GM19324 (cell line): ENCODE data around the gene ARFGEF2.

Source experiments
- ATAC-seq: cut with Tn5 transposase; IDR thresholded peaks from one replicate; pipeline ENCODE4 v1.9.1; 2021; ENCODE audit warnings: mild to moderate bottlenecking, moderate library complexity; ENCODE audit not compliant: unreplicated experiment, low FRiP score

Gene ARFGEF2

DNA sequence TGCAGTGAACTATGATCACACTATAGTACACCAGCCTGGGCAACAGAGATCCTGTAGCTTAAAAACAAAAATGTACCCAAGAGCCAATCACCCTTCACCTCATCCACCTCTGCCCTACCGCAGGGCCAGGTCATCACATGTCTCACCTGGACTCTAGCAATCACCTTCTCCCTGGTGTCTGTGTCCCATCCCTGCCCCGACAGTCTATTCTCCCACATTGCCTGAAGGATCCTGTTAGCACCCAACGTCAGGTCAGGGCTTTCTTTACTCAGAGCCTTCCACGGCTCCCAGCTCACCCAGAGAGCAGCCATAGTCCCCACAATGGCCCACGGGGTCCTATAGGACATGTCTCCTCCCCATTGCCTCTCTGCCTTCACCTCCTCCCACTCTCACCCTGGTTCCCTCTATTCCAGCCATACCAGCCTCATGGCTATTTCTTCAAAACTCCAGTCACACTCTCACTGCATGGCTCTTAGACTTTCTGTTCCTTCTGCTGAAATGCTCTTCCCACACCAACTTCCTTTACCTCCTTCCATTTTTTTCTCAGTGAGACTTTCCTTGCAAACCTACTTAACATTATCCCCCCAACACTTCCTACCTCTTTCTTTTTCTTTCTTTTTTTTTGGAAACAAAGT, 22.5 kb upstream of the ARFGEF2 start:
- ATAC-seq = no peak

DNA sequence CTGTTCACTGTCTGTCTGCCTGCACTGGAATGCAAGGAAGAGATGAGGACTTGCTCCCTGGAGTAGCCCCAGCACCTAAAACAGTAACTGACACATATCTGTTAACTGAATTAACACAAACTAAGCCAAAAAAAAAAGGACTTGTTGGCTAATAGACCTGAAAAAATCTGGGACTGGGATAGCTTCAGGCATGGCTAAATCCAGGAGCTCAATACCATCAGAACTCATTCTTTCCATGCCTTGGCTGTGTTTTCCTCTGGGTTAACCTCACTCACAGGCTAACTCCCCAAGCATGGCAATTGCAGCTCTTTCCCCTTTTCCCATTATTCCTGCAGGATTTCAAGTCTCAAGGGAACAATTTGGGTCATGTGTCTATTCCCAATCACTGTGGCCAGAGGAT, 21.6 kb upstream of the ARFGEF2 start:
- ATAC-seq = no peak

DNA sequence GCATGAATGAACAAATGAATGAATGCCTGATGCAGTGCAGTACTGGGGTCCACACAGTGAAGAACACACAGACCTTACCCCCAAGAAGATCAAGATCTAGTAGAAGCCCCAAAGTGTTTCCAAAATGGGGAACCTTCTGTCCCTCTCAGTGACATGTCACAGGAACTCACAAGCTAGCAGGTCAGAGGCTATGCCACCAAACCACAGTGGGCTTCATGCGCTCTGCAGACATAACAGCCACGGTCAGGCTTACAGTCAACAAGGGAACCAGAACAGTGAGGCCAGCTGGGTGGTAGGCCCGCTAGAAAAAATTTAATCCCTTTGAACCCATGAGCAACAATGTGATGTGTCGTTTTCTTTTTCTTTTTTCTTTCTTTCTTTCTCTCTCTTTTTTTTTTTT, 20.2 kb upstream of the ARFGEF2 start:
- ATAC-seq = no peak

DNA sequence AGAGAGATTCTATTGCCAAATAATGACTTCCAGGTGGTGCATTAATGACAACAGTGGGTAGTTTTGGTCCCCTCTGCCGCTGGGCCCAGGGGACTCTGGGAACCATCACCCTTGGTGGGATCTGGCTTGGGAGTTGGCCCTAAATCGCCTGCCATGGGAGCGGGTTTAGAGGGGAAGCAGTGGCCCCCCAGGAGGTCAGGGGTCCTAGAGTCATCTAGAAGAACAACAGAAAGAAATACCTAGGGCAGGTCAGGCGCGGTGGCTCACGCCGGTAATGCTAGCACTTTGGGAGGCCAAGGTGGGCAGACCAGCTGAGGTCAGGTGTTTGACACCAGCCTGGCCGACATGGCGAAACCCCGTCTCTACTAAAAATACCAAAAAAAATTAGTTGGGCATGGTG, 17.8 kb upstream of the ARFGEF2 start:
- ATAC-seq = no peak

DNA sequence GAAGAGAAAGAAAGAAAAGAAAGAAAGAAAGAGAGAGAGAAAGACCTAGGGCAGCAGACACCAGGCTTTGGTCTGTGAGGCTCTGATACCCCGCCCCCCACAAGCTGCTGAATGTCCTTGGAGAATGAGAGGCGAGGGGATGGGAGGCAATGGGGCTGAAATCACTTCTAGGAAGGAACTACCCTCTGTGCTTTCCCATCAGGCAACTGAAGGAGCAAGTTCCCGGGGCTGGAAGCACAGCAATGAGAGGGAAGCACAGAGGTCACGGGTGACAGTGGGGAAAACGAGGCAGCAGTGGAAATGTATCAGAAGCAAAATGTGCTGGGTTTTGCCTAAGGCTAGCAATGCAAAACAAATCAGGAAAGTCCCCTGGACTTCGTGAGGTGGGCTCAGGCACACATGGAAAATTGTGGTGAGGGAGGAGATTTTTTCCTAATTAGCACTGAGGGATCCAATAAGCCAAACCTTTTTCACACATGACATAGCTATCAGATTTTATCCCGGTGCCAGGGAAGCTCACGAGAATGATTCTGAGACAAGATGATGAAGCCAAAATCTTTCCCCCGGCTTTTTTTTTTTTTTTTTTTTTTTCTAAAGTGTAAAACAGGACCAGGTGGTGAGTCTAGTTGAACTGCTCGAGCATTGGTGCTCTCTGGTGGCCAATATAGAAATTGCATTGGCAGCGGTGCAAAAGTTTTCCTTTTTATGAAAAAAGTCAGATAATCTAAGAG, 16.8 kb upstream of the ARFGEF2 start:
- ATAC-seq = no peak

DNA sequence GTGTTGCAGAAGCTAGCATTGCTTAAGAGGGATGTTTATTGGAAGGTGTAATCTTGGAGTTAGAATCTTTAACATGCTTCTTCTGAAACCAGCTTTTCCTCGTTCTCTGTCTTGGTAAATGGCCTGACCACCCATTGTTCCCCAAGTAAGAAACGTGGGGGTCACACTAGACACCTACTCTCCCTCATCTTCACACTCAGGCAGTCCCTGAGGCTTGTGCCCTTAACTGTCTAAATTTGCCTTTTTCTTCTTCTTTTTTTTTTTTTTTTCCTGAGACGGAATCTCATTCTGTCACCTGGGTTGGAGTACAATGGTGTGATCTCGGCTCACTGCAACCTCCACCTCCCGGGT, 16.2 kb upstream of the ARFGEF2 start:
- no peak for ATAC-seq

DNA sequence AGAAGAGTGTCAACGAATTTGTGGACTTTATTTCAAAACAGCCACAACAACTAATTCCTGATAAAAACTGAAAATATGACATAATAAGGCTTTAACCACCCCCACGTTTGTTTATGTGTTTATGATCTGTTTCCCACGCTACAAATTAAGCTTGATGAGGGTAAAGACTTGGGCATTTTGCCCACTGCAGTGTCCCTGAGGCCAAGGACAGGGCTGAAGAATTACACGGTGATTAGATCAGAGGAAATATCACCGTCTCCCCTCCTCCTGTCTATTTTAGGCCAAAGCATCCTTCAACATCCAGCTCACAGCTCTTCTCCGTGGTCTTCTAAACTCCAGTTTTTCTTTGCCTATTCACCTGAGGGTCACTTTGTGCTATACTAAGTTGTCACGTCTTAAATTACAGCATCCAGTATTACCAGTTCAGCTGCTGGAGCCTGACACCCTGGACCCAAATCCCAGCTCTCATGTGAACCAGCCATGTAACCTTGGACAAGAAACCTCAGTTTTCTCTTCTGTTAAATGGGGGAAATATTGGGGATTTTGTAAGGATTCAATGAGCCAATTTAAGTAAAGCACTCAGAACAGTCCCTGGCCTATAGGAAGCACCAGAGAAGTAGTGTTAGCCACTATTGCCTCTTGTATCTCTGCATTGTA, 15.2 kb upstream of the ARFGEF2 start:
- ATAC-seq = no peak

DNA sequence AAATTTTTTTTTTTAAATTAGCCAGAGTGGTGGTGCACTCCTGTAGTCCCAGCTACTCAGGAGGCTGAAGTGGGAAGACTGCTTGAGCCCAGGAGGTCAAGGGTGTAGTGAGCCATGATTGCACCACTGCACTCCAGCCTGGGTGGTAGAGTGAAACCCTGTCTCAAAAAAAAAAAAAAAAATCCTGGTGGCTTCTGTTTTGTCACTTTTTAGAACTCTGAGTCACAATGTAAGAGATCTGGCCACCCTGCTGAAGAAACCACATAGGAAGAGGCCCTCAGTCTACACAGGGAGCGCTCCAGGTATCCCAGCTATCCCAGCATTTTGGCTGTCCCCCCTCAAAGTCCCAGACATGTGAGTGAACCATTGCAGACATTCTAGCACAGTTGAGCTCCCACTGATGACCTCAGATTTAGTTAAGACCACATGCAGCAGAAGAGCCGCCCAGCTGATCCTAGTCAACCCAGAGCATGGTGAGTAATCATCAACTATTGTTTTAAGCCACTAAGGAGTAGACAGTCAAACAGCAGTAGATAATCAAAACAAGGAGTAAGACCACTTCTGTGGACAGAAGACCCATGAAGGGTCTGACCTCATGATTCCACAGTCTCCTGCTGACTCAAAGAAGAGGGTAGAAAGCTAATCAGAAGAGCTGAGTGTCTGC, 12.7 kb upstream of the ARFGEF2 start:
- ATAC-seq = no peak

DNA sequence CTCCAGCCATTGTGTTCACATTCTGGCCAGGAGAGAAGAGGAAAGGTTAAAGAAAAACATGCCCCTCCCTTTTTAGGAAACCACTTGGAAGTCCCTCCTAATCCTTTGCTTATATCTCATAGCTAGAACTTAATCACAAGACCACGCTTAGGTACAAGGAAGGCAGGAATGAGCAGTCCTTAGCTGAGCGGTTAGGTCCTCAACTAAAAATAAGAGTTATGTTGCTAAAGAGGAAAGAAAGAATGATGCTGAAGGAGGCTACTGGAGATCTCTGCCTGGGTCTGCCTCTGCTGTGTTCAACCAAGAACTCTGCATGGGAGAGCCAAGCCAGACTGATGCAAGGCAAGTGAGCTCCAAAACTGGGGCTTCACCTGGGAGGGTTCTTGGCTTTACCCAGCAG, 11.6 kb upstream of the ARFGEF2 start:
- no peak for ATAC-seq

DNA sequence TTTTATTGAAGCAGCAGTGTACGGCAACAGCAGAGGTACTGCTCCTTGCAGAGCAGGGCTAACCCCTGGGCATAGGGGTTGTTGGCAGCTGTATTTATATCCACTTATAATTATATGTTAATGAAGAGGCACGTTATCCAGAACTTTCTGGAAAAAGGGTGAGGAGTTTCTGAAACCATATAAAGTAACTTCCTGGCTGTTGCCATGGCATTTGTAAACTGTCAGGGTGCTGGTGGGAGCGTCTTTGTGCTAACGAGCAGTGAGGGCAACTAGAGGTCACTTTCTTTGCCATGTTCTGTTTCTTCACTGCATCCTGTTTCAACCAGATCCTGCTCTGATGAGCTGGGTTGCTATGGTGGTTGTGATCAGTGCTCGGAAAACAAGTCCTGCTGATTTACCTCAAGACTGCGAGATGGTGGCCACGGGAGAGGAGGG, 11.1 kb upstream of the ARFGEF2 start:
- no peak for ATAC-seq

DNA sequence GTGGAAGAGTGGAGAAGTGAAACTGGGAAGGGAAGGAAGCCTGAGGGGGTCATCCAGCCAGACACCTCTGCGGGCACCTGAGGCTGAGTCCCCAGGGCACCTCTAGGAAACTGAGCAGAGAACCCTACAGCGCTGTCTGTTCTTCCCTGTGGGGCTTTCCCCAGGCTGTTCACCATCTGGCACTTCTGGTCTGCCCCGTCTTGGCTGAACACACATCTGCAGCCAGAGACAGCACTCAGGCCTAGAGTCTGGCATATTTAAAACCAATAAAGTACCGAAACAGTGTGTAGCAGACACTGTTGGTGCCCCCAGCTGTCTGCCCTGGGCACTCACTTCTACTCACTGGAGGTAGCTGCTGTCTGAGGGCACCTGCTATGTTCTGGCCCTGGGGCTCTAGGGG, 9.4 kb upstream of the ARFGEF2 start:
- peak; percentile 86 for ATAC-seq

DNA sequence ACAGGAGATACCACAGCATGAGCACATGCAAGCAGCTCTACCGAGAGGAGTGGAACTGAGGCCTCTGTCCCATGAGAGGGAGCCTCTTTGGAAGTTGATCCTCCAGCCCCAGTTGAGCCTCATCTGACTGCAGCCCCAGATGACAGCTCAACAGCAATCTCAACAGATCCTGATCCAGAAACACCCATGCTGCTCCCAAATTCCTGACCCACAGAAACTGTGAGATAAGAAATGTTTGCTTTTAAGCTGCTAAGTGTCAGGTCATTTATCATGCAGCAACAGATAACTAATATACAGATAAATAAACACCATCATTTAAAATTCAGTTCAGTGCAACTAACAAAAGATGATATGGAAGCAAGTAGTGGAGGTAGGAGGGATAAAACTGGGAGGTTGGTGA, 4.8 kb upstream of the ARFGEF2 start:
- no peak for ATAC-seq

DNA sequence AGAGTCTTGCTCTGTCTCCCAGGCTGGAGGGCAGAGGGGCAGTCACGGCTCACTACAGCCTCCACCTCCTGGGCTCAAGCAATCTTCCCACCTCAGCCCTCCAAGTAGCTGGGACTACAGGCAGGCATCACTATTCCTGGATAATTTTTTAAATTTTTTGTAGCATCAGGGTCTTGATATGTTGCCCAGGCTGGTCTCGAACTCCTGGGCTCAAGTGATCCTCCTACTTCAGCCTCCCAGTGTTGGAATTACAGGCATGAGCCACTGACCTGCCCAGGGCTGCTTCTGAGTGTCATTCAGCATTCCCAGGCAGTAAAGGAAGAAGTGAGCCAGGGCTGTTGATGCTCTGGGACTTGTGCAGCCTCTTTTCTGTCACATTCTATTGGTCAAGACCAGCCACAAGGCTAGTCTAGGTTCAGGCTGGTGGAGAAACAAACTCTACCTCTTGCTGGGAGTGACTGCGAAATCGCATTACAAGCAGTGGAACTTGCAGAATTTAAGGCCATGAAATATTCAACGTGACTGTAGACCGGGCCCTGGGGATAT, 2.1 kb upstream of the ARFGEF2 start:
- ATAC-seq = no peak

DNA sequence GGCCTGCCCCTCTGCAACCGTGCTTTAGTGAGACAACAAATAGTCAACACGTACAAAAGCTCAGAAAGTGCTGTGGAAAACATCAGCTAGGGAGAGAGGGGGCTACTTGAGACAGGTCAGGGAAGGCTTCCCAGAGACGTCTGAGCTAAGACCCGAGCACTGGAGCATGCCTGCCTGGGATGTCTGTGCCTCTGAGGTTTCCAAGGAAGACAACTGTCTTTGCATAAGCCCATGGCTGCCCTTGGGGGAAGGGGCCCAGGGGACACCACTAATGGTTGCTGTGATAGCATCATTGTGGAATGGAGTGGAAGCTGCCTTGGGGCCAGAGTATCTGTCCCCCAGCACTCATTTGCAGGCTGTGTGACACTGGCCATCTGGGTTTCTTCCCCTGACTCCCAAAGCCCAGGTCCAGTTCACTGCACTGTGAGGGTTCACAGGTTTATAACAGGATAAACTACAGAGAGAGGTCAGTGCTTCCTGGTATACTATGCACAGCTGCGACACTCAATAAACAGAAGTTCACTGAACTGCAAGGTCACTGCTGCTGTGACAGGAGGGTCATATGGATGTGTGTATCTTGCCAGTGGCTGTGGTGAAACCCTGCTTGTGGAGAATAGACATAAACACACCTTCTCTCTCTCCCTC, 1.5 kb upstream of the ARFGEF2 start:
- ATAC-seq = no peak

DNA sequence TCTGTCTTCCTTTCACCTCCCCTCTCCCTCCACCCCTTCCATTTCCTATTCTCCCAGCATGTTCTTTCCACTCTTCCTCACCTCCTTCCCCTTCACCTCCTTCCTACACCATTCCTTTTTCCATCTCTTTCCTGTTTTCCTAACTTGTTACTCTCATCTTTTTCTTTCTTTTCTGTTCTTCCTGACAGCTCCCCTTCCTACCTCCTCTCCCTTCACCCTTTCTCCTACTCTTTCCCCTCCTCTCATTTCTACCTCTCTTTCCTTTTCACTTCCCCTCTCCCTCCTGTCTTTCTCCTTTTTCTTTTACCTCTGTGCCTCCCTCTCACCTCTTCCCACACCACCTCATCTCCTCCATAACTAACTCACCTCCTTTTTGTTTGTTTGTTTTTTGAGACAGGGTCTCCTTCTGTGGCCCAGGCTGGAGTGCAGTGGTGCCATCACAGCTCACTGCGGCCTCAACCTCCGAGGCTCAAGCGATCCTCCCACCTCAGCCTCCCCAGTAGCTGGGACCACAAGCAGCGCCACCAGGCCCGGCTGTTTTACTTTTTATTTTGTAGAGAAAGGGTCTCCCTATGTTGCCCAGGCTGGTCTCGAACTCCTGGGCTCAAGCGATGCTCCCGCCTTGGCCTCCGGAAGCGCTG, 864 bp upstream of the ARFGEF2 start:
- no peak for ATAC-seq

DNA sequence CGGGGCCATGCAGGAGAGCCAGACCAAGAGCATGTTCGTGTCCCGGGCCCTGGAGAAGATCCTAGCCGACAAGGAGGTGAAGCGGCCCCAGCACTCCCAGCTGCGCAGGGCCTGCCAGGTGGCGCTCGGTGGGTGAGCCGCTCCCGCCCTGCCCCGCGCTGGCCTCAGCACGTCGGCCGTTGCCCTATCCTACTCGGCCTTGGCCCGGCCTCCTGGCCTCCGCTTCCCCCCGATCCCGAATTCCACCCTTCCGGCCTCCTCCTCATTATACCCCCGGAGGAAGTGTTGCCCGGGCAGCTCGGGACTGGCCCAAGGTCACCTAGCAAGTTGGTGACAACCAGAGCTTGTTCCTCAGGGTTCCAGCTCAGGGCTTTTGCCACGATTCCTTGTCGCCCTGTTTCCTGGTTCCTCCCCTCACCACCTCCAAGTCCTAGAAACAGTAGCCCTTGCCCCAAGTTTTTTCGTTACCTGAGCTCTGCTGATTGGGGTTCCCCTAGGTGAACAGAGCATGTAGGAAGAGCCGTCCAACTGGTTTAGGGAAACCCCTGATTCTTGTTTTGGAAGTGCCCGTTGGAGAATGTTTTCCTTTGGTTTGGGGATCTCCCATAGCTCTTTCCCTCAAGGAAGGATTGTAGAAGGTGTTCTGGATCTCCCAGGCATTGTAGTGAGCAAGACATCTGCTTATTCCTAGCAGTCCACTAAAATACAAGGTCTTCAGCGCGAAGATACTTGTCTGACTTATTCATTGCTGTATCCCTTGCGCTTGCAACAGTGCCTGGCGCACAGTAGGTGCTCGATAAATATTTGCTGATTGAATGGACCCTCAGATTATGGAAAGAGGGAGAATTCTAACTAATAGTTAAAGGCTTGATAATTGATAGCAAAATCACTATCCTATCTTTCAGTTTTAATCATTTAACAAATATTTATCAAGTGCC, 641 bp downstream of the ARFGEF2 start:
- peak; percentile 55 for ATAC-seq

DNA sequence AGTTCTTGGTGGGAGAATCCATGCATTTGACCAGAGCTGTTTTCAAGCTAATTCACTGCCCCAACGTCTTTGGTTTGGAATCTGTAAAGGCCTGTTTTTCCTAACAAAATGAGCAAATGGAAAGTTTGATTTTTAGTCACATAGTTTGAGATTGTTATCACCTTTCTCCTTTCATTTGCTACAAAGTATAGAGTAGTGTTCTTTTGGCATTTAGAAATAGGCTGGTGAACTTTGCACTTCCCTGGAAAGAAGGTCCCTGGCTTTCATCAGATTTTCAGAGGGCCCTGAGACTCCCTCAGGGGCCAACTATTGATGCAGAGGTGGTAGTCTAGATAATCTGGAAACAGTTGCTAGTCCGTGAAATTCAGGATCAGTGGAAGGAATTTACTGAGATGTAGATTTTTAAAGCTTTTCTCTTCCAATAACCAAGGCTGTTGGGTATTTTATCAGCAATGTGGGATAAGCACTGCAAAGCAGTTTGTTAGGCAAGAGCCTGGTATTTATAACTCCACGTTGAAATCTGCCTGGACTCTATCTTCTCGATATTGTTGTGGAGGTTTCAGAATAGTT, 1.7 kb downstream of the ARFGEF2 start:
- ATAC-seq = no peak

DNA sequence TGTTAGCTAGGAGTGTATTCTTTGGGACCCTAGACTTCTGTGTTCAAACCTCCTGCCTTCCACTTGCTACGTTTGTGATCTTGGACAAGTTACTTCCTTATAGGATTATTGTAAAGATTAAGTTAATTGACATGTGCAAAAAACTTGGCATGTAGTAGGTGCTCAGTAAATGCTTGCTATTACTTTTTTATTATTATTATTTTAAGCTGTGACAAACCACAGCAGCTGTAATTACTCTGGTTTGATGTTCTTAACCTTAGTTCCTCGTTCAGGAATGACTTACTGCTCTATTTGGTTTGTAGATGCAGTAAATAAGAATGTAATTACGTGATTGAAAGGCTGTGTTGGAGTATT, 3.2 kb downstream of the ARFGEF2 start:
- ATAC-seq = no peak

DNA sequence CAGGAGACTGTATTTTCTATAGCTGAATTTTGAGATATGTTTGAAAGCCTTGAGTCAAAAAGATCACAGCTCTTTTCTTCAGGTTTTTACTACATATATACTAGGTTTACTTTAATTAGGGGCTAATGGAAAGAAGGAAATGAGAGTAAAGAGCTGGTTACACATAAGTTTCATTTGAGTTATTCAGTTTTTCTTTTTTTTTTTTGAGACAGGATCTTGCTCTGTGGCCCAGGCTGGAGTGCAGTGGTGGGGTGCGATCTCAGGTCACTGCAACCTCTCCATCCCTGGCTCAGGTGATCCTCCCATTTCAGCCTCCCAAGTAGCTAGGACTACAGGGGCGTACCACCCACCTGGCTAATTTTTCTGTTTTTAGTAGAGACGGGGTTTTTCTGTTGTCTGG, 4.8 kb downstream of the ARFGEF2 start:
- no peak for ATAC-seq
